ENCODE data around the gene SYNPO2L. TPM values are rescaled to one million over a fixed set of nuclear protein-coding genes. Genes with fewer than 3 reads are reported as not detected.

Gene SYNPO2L
- total RNA-seq, 1 donor from 2014 or later = not detected

- DNase-seq (ENCODE audit: low spot score in 2 of 2) = no peak
- intact Hi-C loops (cut with DNase I) = loop anchor here (5.0 to 10.0 kb wide), 2 partner anchors 66 to 229 kb away; partner anchors contain the start of gene ANXA7
- H3K27ac ChIP-seq = peak overlapping the region in 1 of 2 donors; percentile 48
- no peaks in the 10 kb centered on the region for H3K9me3 ChIP-seq
- H3K4me3 ChIP-seq = no peak overlapping the region
- no peak for TF ChIP-seq CTCF (IDR thresholded peaks at IDR 0.05)
- H3K36me3 ChIP-seq = no peaks in the 10 kb centered on the region
- no peaks in the 10 kb centered on the region for H3K27me3 ChIP-seq
- H3K4me1 ChIP-seq = peaks cover 7 to 15% of the 10 kb centered on the region in 2 donors
These were observed 12.5 kb downstream of the SYNPO2L start for GRCh38 chr10:73643362-73643761.

- DNase-seq (ENCODE audit: low spot score in 2 of 2) = no peak
- H3K36me3 ChIP-seq = no peaks in the 10 kb centered on the region
- peak within 1 kb of the TSS; percentile 75 to 77 for H3K27ac ChIP-seq
- intact Hi-C loops (cut with DNase I) = loop anchor here (5.0 to 10.0 kb wide), 2 partner anchors 64 to 227 kb away; partner anchors contain the start of gene ANXA7
- TF ChIP-seq CTCF (IDR thresholded peaks at IDR 0.05) = no peak
- peak within 1 kb of the TSS in 1 of 2 donors; percentile 42 for H3K4me3 ChIP-seq
- no peaks in the 10 kb centered on the region for H3K9me3 ChIP-seq
- H3K4me1 ChIP-seq = peaks cover 0 to 4% of the 10 kb centered on the region in 2 donors
- no peaks in the 10 kb centered on the region for H3K27me3 ChIP-seq
These were observed 14.3 kb downstream of the SYNPO2L start, which contains the start of gene MYOZ1 for GRCh38 chr10:73641328-73642060. MYOZ1 (minus strand) TSS chr10:73641474; CDS start chr10:73640017, 1,457 bp downstream.

- no peak for TF ChIP-seq CTCF (IDR thresholded peaks at IDR 0.05)
- H3K27ac ChIP-seq = no peak overlapping the region
- intact Hi-C loops (cut with DNase I) = no loop called here
These were observed 16.5 kb downstream of the SYNPO2L start for GRCh38 chr10:73639286-73639685.

GRCh38 chr10:73635781-73636180 lies 20.0 kb downstream of the SYNPO2L start:
- no peak for DNase-seq (ENCODE audit: low spot score in 2 of 2)
- Histone ChIP-seq H3K27ac (no peak overlapping the region), H3K27me3 (no peaks in the 10 kb centered on the region), H3K4me1 (no peaks in the 10 kb centered on the region), H3K9me3 (no peaks in the 10 kb centered on the region), H3K36me3 (no peaks in the 10 kb centered on the region), H3K4me3 (no peak overlapping the region)
- intact Hi-C loops (cut with DNase I) = no loop called here
- no peak for TF ChIP-seq CTCF (IDR thresholded peaks at IDR 0.05)

More at GRCh38 chr10:73639286-73639685, 16.5 kb downstream of the SYNPO2L start:
- no peak overlapping the region for H3K4me3 ChIP-seq
- no peaks in the 10 kb centered on the region for H3K27me3 ChIP-seq
- H3K36me3 ChIP-seq = no peaks in the 10 kb centered on the region
- no peak for DNase-seq (ENCODE audit: low spot score in 2 of 2)
- peaks cover 0 to 4% of the 10 kb centered on the region in 2 donors for H3K4me1 ChIP-seq
- H3K9me3 ChIP-seq = no peaks in the 10 kb centered on the region

- H3K9me3 ChIP-seq = no peaks in the 10 kb centered on the region
- no peak overlapping the region for H3K27ac ChIP-seq
- H3K4me3 ChIP-seq = no peak overlapping the region
- no peaks in the 10 kb centered on the region for H3K27me3 ChIP-seq
- no peak for TF ChIP-seq CTCF (IDR thresholded peaks at IDR 0.05)
- no peaks in the 10 kb centered on the region for H3K36me3 ChIP-seq
- H3K4me1 ChIP-seq = no peaks in the 10 kb centered on the region
- intact Hi-C loops (cut with DNase I) = no loop called here
- no peak for DNase-seq (ENCODE audit: low spot score in 2 of 2)
These were observed 21.4 kb downstream of the SYNPO2L start for GRCh38 chr10:73634421-73634820.
